ENCODE data around the gene ZFHX3.

DNA sequence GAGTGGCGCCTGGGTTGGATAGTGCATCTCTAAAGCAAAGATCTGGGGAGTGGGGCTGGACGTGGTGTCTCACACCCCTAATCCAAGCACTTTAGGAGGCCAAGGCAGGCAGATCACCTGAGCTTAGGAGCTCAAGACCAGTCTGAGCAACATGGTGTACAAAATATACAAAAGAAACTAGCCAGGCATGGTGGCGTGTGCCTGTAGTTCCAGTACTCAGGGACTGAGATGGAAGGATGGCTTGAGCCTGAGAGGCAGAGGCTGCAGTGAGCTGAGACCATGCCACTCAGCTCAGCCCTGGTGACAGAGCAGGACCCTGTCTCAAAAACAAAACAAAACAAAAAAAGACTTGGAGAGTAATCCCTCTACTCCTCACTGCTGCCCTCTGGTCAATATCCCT lies 96.0 kb downstream of the ZFHX3 start:
- TF ChIP-seq POLR2A (IDR thresholded peaks at IDR 0.05; ENCODE audit: control extremely low read depth in 1 of 2, low read depth in 2 of 2, low read length in 2 of 2) (no peak), FOSL1 (IDR thresholded peaks at IDR 0.05; ENCODE audit: insufficient read depth, low read depth, low read length) (no peak), RFX5 (IDR thresholded peaks at IDR 0.05; ENCODE audit: borderline replicate concordance, low read depth, low read length) (no peak), CHD1 (IDR thresholded peaks at IDR 0.05; ENCODE audit: low read depth, low read length) (no peak)
- TF ChIP-seq, protein P1, sequence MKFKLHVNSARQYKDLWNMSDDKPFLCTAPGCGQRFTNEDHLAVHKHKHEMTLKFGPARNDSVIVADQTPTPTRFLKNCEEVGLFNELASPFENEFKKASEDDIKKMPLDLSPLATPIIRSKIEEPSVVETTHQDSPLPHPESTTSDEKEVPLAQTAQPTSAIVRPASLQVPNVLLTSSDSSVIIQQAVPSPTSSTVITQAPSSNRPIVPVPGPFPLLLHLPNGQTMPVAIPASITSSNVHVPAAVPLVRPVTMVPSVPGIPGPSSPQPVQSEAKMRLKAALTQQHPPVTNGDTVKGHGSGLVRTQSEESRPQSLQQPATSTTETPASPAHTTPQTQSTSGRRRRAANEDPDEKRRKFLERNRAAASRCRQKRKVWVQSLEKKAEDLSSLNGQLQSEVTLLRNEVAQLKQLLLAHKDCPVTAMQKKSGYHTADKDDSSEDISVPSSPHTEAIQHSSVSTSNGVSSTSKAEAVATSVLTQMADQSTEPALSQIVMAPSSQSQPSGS (IDR thresholded peaks at IDR 0.05; ENCODE audit: low read length): no peak
